Endometrium (tissue), 2 donors: ENCODE data around the gene CHID1.

Experiments
- FAIRE-seq: peaks from 2 replicates; lab custom pipeline; 2012; peaks lifted over from hg19 to GRCh38; lab: Jason Lieb, UNC
- donor health status: control.
- donor health status: control.

Gene CHID1

GRCh38 chr11:910589-911030, at the start of gene CHID1:
Gene CHID1 (minus strand): TSS chr11:910810. CDS start chr11:904816, 5,994 bp downstream.
- FAIRE-seq = no peak

DNA sequence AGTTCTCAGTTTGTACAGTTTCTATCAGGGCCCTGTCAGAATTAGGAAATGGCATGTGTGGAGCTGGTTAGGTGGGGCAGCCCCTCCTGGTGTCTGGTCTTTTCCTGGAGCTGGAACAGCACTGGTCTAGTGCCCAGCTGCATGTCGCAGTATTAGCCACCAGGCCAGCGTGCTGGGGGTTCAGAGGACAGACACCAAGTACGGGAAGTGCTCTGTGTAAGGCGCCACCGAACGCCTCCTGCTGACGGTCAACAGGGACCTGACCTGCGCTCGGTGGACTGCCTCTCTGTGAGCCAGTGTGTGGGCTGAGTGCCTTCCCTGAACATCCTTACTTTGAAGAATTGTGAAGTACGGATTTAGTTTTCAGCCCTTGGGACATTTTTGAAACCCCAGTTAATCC, 49.0 kb upstream of the CHID1 start:
- no peak for FAIRE-seq

GRCh38 chr11:959027-959426, 48.4 kb upstream of the CHID1 start:
- no peak for FAIRE-seq

DNA sequence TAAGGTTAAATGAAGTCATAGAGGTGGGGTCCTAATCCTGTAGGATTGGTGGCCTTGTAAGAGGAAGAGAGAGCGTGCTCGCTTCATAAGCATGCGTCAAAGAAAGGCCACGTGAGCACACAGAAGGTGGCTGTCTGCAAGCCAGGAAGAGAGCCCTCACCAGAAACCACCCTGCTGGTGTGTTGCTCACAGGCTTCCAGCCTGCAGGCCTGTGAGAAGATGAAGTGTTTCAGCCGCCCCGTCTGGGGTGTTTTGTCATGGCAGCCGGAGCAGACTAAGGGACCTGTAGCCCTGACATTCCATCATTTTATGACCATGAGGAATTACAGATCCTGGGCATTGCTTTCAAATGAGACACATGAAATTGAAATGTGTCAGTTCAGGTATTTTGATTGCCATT, 47.5 kb upstream of the CHID1 start:
- no peak for FAIRE-seq

GRCh38 chr11:957212-957920, 46.8 kb upstream of the CHID1 start:
- FAIRE-seq = no peak

- FAIRE-seq = no peak
Measured at GRCh38 chr11:955154-956063, 44.8 kb upstream of the CHID1 start.

DNA sequence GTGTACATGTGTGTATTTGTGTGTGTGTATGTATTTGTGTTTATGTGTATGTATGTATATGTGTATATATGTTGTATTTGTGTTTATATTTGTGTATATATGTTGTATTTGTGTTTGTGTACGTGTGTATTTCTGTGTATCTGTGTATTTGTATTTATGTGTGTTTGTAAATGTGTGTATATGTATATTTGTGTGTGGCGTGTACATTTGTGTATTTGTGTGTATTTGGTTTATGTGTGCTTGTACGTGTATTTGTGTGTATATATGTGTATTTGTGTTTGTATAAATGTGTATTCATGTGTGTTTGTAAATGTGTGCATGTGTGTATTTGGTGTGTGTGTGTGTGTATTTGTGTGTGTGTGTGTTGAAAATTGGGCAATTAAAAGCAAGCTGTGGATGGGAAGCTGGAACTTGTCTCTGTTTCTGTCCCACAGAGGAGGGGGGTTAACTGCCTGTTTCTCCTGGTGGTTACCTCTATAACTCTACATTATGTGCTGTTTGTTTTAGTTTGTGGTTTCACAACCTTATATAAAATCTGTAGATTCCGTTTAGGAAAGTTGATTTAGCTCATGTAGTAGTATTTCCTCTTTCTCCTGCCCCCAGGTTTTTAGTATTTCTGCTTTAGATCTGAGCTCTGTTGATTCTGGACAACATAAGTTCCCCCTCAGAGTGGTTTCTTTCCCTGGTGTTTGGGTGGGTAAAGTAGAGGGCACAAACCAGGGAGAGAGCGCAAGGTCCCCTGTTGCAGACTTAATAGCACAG, 44.0 kb upstream of the CHID1 start:
- FAIRE-seq = peak; percentile 33

GRCh38 chr11:953512-953911, 42.9 kb upstream of the CHID1 start:
- no peak for FAIRE-seq

DNA sequence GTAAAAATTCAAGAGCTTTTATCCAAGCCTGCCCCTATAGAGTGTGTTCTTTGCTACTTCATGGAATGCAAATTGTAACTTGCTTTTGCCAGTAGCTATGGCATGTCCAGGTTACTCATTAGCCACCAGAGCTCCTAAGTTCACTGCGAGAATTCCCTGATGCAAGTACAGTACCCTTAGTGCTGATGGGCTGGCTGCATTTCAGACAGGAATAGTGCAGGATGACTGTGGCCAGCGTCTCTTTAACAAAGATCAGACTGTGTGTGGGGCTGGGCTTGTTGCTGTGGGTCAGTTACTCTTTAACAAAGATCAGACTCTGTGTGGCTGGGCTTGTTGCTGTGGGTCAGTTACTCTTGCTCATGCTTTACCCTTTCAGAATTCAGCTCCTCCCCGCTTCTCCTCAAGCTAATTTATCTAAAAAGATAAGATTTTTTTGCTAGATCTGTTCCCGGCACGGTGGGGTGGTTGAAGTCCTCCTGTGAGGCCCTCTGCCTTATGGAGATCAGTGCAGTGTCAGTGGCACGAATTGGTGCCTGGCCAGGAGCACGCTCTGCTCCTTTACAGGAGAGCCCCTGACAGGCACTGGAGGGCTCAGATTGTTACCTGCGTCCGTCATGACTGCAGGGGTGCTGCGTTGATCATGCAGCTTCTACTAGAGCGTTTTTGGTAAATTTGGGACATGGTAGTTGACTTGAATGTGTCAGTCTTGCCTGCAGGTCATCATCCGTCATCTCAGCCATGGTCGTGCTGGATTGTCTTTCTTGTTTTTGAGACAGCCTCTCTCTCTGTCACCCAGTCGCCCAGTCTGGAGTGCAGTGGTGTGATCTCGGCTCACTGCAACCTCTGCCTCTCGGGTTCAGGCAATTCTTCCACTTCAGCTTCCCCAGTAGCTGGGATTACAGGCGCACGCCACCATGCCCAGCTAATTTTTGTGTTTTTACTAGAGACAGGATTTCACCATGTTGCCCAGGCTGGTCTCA, 42.1 kb upstream of the CHID1 start:
- FAIRE-seq = no peak

- no peak for FAIRE-seq
Measured at GRCh38 chr11:951507-951906, 40.9 kb upstream of the CHID1 start.

DNA sequence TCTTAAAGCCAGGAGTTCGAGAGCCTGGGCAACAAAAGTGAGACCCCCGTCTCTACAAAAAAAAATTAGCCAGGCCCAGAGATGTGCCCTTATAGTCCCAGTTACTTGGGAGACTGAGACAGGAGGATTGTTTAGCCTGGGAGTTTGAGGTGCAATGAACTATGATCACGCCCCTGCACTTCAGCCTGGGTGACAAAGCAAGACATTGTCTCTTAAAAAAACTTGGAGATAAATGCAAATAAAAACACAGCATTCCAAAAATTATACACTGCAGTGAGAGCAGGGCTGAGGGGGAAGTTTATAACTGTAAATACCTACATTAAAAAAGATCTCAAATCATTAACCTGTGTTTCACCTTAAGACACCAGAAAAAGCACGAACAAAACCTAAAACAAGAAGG, 37.1 kb upstream of the CHID1 start:
- no peak for FAIRE-seq

DNA sequence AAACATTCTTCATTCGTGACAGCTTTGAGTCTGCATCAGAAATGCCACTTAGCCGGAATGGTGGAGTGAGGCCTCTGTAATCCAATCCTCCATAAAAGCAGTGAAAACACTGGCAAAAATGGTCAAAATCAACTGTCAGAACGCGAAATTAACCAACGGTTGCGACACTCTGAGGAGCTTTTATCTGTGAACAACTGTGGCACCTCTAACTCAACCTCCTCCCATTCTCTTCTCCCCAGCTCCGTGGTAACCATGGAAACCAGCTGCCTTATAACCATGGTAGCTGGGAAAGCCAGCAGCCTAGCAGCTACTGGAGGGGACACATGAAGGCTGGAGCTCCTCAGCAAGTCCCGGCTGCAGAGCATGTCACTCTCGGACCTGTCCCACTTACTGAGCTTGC, 35.4 kb upstream of the CHID1 start:
- FAIRE-seq = no peak

GRCh38 chr11:944711-945470, 34.3 kb upstream of the CHID1 start:
- FAIRE-seq = no peak

- no peak for FAIRE-seq
Measured at GRCh38 chr11:942823-943222, 32.2 kb upstream of the CHID1 start.

DNA sequence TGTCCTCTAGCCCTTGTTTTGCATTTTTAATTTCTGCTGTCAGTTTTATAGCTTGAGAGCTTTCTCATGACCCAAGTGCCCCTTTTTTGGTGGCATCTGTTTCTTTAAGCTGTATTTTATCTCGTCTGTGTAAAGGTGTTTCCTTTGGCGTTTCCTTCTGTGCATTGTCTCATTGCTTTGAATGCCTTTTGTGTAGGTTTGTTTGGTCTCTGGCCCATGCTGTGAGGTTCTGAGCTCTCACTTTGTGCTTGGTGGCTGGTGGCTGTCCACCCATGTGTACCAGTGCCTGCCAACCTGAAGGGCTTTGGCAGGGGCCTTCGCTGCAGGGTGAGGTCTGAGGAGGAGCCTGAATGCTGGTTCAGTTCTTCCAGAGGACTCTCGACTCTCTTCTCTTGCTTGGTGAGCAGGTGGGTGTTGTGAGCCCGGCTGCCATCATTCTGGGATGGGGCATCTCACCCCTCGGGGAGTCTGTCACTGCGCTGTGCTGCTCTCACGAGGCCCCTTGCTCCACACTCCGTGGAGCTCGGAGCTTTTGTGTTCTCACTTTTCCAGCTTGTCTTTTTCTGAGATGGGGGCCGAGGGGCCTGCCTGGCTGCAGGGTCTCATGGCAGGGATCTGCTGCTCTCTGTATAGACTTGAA, 30.0 kb upstream of the CHID1 start:
- no peak for FAIRE-seq

DNA sequence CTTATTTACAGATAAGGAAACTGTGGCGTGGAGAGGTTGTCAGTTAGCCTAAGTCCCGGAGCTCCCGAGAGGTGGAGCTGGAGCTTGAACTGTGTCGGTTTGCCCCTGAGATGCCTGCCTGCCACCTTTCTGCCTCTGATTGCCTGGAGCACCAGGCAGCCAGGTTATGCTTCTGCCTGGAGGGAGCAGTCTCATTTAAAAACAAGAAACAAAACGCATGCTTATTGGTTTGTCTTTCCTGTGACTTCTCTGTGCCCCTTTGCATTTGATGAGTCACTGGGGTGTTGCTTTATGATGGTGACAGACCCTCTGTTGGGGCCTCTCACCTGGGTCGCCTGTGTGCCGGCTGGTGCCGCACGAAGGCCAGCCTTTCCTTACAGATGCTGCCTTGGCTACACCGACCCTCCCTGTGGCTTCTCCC, 27.2 kb upstream of the CHID1 start:
- FAIRE-seq = no peak

- no peak for FAIRE-seq
Measured at GRCh38 chr11:936199-936598, 25.6 kb upstream of the CHID1 start.

DNA sequence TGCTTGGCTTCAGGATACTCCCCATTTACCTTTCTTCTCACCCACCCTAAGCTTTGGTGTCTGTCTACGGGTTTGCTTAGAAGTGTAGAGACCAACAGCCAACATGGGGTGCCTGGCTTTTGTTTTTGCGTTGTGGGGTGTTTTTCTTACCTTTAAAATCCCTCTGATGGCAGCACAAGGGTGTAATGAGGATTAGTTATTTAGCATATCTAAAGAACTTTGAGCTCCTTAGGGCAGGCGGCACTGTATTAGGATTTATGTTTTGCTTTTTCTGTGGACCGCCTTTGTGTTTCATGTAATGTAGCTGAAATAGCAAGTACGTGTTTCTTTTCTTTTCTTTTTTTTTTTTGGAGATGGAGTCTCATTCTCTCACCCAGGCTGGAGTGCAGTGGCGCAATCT, 23.9 kb upstream of the CHID1 start:
- FAIRE-seq = no peak

GRCh38 chr11:933936-934335, 23.3 kb upstream of the CHID1 start:
- FAIRE-seq = no peak
